ENCODE data around the gene NDC80. TPM values are rescaled to one million over a fixed set of nuclear protein-coding genes. Genes with fewer than 3 reads are reported as not detected.

NDC80 gene
- total and polyA plus RNA-seq, 9 of the 15 experiments (the other 6 are each of a cell fraction or from before 2014, with no cell fraction given) = 65.2 to 97.9 (median 83.3) TPM

DNA sequence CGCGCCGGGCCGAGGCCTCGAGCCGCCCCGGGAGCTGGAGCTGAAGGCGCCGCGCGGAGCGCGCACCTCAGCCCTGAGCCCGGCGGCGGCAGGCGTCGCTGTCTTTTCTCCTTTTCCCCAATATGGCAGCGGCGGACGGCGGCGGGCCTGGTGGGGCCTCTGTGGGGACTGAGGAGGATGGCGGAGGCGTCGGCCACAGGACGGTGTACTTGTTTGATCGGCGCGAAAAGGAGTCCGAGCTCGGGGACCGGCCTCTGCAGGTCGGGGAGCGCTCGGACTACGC is 84.5 kb downstream of the NDC80 start:
- ChIA-PET CTCF (ENCODE audit: low intra/inter-chr PET ratio) (no interaction called here), POLR2A (interaction anchor here (0.6 to 4.5 kb wide), 14 partner anchors 9 to 1937 kb away, joined by 3 to 22 read pairs (median 5); partner anchors contain the start of genes METTL4 and MYL12A)
- peaks cover 4% of the 10 kb centered on the region; the same call in 2 of the 3 replicates for H3K36me3 ChIP-seq (ENCODE audit: control insufficient read depth, insufficient read depth, low read length)
- peak overlapping the region; percentile 94 for H3K27ac ChIP-seq (ENCODE audit: extremely low read depth, low read depth, low read length)
- no peak for ATAC-seq
- H3K4me2 ChIP-seq (ENCODE audit: insufficient read depth, low read length) = peak overlapping the region; percentile 88
- H4K20me1 ChIP-seq (replicated peaks; ENCODE audit: control insufficient read depth, insufficient read depth, low read length) = peaks cover 27% of the 10 kb centered on the region; the same call in 1 of the 2 replicates
- peaks cover 16 to 24% of the 10 kb centered on the region in 2 experiments; a peak in 4 of 5 replicates for H3K4me1 ChIP-seq (replicated peaks in 1 of 2; ENCODE audit: control insufficient read depth in 2 of 2, insufficient read depth in 2 of 2, low read length in 2 of 2)
- intact Hi-C loops (cut with micrococcal nuclease) = loop anchor here (5.0 kb wide), 2 partner anchors 84 to 329 kb away; partner anchors contain the start of genes METTL4 and NDC80
- BruUV-seq (replicated peaks) = no TSS peak
- H3K9ac ChIP-seq (ENCODE audit: insufficient read depth in 1 of 2, low read depth in 2 of 2, low read length in 2 of 2) = peak overlapping the region; percentile 93 to 99
- H3K4me3 ChIP-seq = peak overlapping the region; percentile 86
- 0% methylated on average over 24 of the region's 37 CpGs for WGBS (ENCODE audit: insufficient coverage, low coverage, missing lambda C conversion rate)
- in situ Hi-C loops (cut with MboI) = no loop called here
- peak in 1 of 4 experiments; percentile 67 for DNase-seq (ENCODE audit: extremely low read depth in 1 of 4, low spot score in 3 of 4)
- FAIRE-seq = no peak
- H3K79me2 ChIP-seq (ENCODE audit: control insufficient read depth, insufficient read depth, low read length) = peaks cover 57% of the 10 kb centered on the region
- H2AFZ ChIP-seq (ENCODE audit: low read depth, low read length) = peak overlapping the region; percentile 74
- no peaks in the 10 kb centered on the region for H3K27me3 ChIP-seq (ENCODE audit: control insufficient read depth in 2 of 2, insufficient read depth in 2 of 2, low read length in 2 of 2)
- H3K9me3 ChIP-seq (replicated peaks; ENCODE audit: control insufficient read depth, insufficient read depth, low read depth, low read length) = no peaks in the 10 kb centered on the region
- H3K9me1 ChIP-seq (ENCODE audit: control insufficient read depth, insufficient read depth, low read length) = no peaks in the 10 kb centered on the region
- TF ChIP-seq KDM4B (IDR thresholded peaks at IDR 0.05; ENCODE audit: borderline replicate concordance in 2 of 2, low read depth in 1 of 2) (no peak), NCOR1 (IDR thresholded peaks at IDR 0.05) (no peak), RBM39 (optimal IDR thresholded peaks at IDR 0.05; ENCODE audit: low read depth, low read length) (no peak), MIER1 (IDR thresholded peaks at IDR 0.05; ENCODE audit: low read depth) (no peak), PKNOX1 (IDR thresholded peaks at IDR 0.05) (no peak), ZNF316 (IDR thresholded peaks at IDR 0.05) (no peak), TGIF2 (CRISPR knock-in tag; IDR thresholded peaks at IDR 0.05) (0 out of 2 replicates have a peak, but pooled peaks have one; percentile 61), ZNF644 (tag; IDR thresholded peaks at IDR 0.05; ENCODE audit: low read depth) (no peak), ZBTB17 (CRISPR knock-in tag; IDR thresholded peaks at IDR 0.05) (no peak), EZH2 (IDR thresholded peaks at IDR 0.05; ENCODE audit: borderline replicate concordance, low read depth, low read length) (no peak), GABPB1 (CRISPR knock-in tag; IDR thresholded peaks at IDR 0.05) (no peak), GABPA (tag; conservative IDR thresholded peaks at IDR 0.05; ENCODE audit: low read depth) (peak; percentile 83), CBFA2T2 (conservative IDR thresholded peaks at IDR 0.05) (no peak), CTBP1 (IDR thresholded peaks at IDR 0.05; ENCODE audit: borderline replicate concordance) (peak; percentile 19; the same call in 1 of the 2 replicates), BRCA1 (IDR thresholded peaks at IDR 0.05) (no peak), BRCA1 (CRISPR knock-in tag; IDR thresholded peaks at IDR 0.05) (no peak), ILK (tag; IDR thresholded peaks at IDR 0.05; ENCODE audit: borderline replicate concordance, low read depth) (no peak)
- TF ChIP-seq, protein P1, sequence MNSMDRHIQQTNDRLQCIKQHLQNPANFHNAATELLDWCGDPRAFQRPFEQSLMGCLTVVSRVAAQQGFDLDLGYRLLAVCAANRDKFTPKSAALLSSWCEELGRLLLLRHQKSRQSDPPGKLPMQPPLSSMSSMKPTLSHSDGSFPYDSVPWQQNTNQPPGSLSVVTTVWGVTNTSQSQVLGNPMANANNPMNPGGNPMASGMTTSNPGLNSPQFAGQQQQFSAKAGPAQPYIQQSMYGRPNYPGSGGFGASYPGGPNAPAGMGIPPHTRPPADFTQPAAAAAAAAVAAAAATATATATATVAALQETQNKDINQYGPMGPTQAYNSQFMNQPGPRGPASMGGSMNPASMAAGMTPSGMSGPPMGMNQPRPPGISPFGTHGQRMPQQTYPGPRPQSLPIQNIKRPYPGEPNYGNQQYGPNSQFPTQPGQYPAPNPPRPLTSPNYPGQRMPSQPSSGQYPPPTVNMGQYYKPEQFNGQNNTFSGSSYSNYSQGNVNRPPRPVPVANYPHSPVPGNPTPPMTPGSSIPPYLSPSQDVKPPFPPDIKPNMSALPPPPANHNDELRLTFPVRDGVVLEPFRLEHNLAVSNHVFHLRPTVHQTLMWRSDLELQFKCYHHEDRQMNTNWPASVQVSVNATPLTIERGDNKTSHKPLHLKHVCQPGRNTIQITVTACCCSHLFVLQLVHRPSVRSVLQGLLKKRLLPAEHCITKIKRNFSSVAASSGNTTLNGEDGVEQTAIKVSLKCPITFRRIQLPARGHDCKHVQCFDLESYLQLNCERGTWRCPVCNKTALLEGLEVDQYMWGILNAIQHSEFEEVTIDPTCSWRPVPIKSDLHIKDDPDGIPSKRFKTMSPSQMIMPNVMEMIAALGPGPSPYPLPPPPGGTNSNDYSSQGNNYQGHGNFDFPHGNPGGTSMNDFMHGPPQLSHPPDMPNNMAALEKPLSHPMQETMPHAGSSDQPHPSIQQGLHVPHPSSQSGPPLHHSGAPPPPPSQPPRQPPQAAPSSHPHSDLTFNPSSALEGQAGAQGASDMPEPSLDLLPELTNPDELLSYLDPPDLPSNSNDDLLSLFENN (IDR thresholded peaks at IDR 0.05; ENCODE audit: low read depth in 2 of 2, low read length in 2 of 2) = no peak
- TF ChIP-seq, protein P2, sequence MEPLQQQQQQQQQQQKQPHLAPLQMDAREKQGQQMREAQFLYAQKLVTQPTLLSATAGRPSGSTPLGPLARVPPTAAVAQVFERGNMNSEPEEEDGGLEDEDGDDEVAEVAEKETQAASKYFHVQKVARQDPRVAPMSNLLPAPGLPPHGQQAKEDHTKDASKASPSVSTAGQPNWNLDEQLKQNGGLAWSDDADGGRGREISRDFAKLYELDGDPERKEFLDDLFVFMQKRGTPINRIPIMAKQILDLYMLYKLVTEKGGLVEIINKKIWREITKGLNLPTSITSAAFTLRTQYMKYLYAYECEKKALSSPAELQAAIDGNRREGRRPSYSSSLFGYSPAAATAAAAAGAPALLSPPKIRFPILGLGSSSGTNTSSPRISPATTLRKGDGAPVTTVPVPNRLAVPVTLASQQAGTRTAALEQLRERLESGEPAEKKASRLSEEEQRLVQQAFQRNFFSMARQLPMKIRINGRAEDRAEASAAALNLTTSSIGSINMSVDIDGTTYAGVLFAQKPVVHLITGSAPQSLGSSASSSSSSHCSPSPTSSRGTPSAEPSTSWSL (CRISPR knock-in tag; IDR thresholded peaks at IDR 0.05; ENCODE audit: borderline replicate concordance) = no peak

Measured in K562 (cell line).